Bronchial epithelial cell (primary cell): ENCODE measurements around the gene SH3RF1. TPM values are rescaled to one million over a fixed set of nuclear protein-coding genes. Genes with fewer than 3 reads are reported as not detected.

Experiments
- DNase-seq: peaks from one replicate; pipeline ENCODE4 v3.0.0-alpha.2; 2010; ENCODE audit warnings: low read depth
- FAIRE-seq: peaks from 2 replicates; lab custom pipeline; 2011; peaks lifted over from hg19 to GRCh38; lab: Jason Lieb, UNC
- H3K27me3 ChIP-seq: 2 replicates; pipeline ENCODE4 v1.5.1; 2011; ENCODE audit warnings: low read length; ENCODE audit not compliant: control insufficient read depth, insufficient read depth
- H3K36me3 ChIP-seq: 2 replicates; pipeline ENCODE4 v1.5.1; 2011; ENCODE audit warnings: low read length; ENCODE audit not compliant: control insufficient read depth, insufficient read depth
- H3K4me3 ChIP-seq: 2 replicates; pipeline ENCODE4 v1.5.1; 2011; ENCODE audit warnings: mild to moderate bottlenecking, low read depth, low read length, control low read depth
- CTCF ChIP-seq: IDR thresholded peaks from 2 replicates; pipeline ENCODE4 v1.5.1; 2011; ENCODE audit warnings: mild to moderate bottlenecking, moderate library complexity, low read length, control low read depth, inconsistent platforms; ENCODE audit not compliant: insufficient read depth, severe bottlenecking
- total RNA-seq: library from RNA; depleted of rRNA; stranded (reverse); fragments of >200 nt; gene quantifications from 2 replicates; pipeline ENCODE4 v1.2.1, GENCODE V29; 2014

SH3RF1 gene
- total RNA-seq, 1 donor from 2014 or later: 9.0 TPM

DNA sequence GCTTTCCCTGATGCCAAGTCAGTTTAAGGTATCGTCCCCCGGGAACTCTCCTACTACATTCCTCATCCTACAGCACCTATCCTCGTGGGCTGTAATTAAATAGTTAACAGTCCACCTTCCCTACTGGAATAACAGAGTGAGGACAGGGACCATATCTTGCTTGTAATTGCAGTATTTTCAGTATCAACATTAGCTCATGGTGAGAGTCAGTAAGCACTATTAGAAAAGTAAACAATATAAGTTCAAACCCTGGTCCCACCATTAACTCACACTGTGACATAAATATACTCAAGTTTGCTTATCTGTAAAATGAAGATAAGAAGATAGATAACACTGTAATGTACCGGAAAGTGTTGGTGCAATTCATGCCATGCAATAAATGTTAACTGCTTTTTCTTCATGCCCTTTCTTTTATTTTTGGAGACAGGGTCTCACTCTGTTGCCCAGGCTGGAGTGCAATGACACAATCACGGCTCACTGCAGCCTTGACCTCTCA, 61.3 kb downstream of the SH3RF1 start:
- Histone ChIP-seq H3K36me3 (no peaks in the 10 kb centered on the region), H3K27me3 (no peaks in the 10 kb centered on the region), H3K4me3 (no peak overlapping the region)
- no peak for TF ChIP-seq CTCF
- no peak for DNase-seq
- no peak for FAIRE-seq

DNA sequence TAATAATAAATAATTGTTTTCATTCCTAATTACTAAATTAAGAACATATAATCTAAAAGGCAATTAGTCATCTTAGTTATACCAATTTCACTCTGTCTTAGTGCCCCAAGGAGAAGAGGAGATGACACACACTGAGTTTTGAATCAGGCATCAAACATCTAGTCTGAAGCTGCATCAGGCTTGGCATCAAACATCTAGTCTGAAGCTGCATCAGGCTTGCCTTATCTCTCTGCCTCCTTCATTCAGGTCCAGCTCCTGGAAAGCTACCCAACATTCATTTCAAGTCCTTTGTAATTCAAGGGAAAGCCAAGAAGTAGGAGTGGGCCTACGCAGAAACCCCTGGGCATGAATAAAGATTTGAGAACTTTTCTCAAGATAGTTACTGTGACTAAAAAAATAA, 62.2 kb downstream of the SH3RF1 start:
- TF ChIP-seq CTCF: no peak
- Histone ChIP-seq H3K36me3 (no peaks in the 10 kb centered on the region), H3K4me3 (no peak overlapping the region), H3K27me3 (no peaks in the 10 kb centered on the region)
- peak; percentile 44 for DNase-seq
- no peak for FAIRE-seq

DNA sequence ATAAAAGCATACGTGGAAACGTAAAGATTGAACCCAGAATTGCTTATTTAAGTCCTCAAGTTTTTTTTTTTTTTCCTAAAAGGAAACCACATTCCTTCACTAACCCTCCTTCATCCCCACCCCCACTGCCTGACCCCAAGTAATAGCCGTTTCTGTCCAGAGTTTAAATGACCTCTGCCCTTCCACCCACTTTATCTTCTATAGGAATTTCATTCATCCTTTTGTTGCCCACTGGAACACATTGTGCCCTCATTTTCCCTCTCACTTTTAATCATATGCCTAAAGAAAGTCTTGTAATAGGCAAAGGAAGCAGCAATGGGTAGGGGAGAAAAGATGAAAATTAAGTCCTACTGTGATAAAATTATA, 62.7 kb downstream of the SH3RF1 start:
- Histone ChIP-seq H3K4me3 (no peak overlapping the region), H3K27me3 (no peaks in the 10 kb centered on the region), H3K36me3 (no peaks in the 10 kb centered on the region)
- DNase-seq (no peak), FAIRE-seq (no peak)
- no peak for TF ChIP-seq CTCF

DNA sequence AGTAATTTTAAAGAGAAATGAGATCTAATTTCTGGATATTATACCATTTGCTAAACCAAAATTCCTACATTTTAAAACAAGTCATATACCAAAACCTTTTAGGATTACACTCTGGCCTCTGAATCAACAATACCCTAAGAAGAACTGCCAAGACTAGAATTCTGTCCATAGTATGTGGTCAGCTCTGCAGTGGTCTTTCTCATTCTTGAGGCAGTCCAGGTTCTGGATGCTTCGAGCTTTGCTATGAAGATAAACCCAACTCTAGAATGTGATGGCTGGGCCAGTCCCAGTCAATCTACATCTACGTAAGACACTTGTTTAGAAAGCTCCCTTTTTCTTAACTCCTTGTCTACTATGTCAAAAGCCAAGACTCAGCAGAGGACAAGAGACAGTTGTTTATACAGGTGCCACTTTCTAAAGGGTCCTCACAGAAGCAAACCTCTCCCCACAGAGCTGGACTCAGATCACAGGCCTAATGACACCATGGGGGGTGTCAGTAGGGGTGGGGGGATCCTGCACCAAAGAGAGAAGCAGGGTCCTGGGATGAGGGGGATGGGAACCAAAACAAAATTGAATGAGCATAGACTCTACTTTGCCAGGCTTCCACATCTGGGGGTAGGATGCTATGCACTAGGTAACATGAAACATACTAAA, 63.2 kb downstream of the SH3RF1 start:
- Histone ChIP-seq H3K27me3 (no peaks in the 10 kb centered on the region), H3K36me3 (no peaks in the 10 kb centered on the region), H3K4me3 (no peak overlapping the region)
- no peak for TF ChIP-seq CTCF
- DNase-seq: no peak
- no peak for FAIRE-seq

GRCh38 chr4:169205744-169206080, 65.0 kb downstream of the SH3RF1 start:
- Histone ChIP-seq H3K4me3 (no peak overlapping the region), H3K36me3 (no peaks in the 10 kb centered on the region), H3K27me3 (no peaks in the 10 kb centered on the region)
- FAIRE-seq: no peak
- no peak for DNase-seq
- no peak for TF ChIP-seq CTCF
